H1 (cell line): ENCODE results near the gene CHRNG.

Experiments used
- CREB1 ChIP-seq: IDR thresholded peaks from 2 replicates; pipeline ENCODE4 v1.6.1; 2012; ENCODE audit warnings: inconsistent platforms
- FOSL1 ChIP-seq: IDR thresholded peaks from 2 replicates; pipeline ENCODE4 v1.6.1; 2011; ENCODE audit warnings: mild to moderate bottlenecking, low read depth, low read length, moderate library complexity; ENCODE audit not compliant: insufficient read depth
- POLR2A ChIP-seq, 2 experiments: IDR thresholded peaks; 1 replicate in 1 of 2; 2 replicates in 1 of 2; pipeline ENCODE4 v1.6.1; 2011; ENCODE audit warnings: low read depth in 2 of 2, low read length in 2 of 2, mild to moderate bottlenecking in 2 of 2; ENCODE audit errors: control extremely low read depth in 1 of 2
- TBP ChIP-seq: IDR thresholded peaks from 2 replicates; pipeline ENCODE4 v1.6.1; 2011; ENCODE audit warnings: low read depth, low read length, improper control_type of control experiment
- YY1 ChIP-seq: IDR thresholded peaks from 2 replicates; pipeline ENCODE4 v1.6.1; 2011; ENCODE audit warnings: low read depth, mild to moderate bottlenecking, low read length
- TF ChIP-seq, protein P1 (sequence below), 3 experiments: IDR thresholded peaks; 1 replicate in 2 of 3; 2 replicates in 1 of 3; pipeline versions ENCODE4 v1.5.1 to v1.6.1; 2011; ENCODE audit warnings: low read length in 3 of 3, mild to moderate bottlenecking in 3 of 3, inconsistent platforms in 2 of 3, low read depth in 1 of 3, moderate library complexity in 1 of 3; ENCODE audit not compliant: insufficient read depth in 1 of 3; ENCODE audit errors: control extremely low read depth in 1 of 3
- TF ChIP-seq, protein P2 (sequence below): IDR thresholded peaks from 2 replicates; pipeline ENCODE4 v1.6.1; 2012; ENCODE audit warnings: low read length, inconsistent platforms
- TF ChIP-seq, protein P3 (sequence below): IDR thresholded peaks from 2 replicates; pipeline ENCODE4 v1.6.1; 2011; ENCODE audit warnings: low read depth, mild to moderate bottlenecking, low read length; ENCODE audit not compliant: insufficient read depth

- no peak for TF ChIP-seq FOSL1
- TF ChIP-seq, protein P1, sequence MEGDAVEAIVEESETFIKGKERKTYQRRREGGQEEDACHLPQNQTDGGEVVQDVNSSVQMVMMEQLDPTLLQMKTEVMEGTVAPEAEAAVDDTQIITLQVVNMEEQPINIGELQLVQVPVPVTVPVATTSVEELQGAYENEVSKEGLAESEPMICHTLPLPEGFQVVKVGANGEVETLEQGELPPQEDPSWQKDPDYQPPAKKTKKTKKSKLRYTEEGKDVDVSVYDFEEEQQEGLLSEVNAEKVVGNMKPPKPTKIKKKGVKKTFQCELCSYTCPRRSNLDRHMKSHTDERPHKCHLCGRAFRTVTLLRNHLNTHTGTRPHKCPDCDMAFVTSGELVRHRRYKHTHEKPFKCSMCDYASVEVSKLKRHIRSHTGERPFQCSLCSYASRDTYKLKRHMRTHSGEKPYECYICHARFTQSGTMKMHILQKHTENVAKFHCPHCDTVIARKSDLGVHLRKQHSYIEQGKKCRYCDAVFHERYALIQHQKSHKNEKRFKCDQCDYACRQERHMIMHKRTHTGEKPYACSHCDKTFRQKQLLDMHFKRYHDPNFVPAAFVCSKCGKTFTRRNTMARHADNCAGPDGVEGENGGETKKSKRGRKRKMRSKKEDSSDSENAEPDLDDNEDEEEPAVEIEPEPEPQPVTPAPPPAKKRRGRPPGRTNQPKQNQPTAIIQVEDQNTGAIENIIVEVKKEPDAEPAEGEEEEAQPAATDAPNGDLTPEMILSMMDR (IDR thresholded peaks at IDR 0.05; ENCODE audit: control extremely low read depth in 1 of 3, insufficient read depth in 1 of 3, low read depth in 1 of 3, low read length in 3 of 3), result no peak
- TF ChIP-seq TBP, result no peak
- TF ChIP-seq CREB1, result no peak
- TF ChIP-seq YY1, result no peak
- TF ChIP-seq, protein P2, sequence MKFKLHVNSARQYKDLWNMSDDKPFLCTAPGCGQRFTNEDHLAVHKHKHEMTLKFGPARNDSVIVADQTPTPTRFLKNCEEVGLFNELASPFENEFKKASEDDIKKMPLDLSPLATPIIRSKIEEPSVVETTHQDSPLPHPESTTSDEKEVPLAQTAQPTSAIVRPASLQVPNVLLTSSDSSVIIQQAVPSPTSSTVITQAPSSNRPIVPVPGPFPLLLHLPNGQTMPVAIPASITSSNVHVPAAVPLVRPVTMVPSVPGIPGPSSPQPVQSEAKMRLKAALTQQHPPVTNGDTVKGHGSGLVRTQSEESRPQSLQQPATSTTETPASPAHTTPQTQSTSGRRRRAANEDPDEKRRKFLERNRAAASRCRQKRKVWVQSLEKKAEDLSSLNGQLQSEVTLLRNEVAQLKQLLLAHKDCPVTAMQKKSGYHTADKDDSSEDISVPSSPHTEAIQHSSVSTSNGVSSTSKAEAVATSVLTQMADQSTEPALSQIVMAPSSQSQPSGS, result no peak
- TF ChIP-seq, protein P3, sequence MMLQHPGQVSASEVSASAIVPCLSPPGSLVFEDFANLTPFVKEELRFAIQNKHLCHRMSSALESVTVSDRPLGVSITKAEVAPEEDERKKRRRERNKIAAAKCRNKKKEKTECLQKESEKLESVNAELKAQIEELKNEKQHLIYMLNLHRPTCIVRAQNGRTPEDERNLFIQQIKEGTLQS, result no peak
- no peak for TF ChIP-seq POLR2A (IDR thresholded peaks at IDR 0.05; ENCODE audit: control extremely low read depth in 1 of 2, low read depth in 2 of 2, low read length in 2 of 2)
These were observed 37.0 kb upstream of the CHRNG start for GRCh38 chr2:232502511-232502910.
